GM12878 (cell line): ENCODE measurements around the gene MTHFD2.

Experiments
- RAD51 ChIP-seq: fragments of 450-650 bp; IDR thresholded peaks from 2 replicates; pipeline ENCODE4 v1.6.1; 2016; ENCODE audit warnings: moderate library complexity, mild to moderate bottlenecking, inconsistent platforms
- SMAD5 ChIP-seq: IDR thresholded peaks from 2 replicates; pipeline ENCODE4 v1.6.1; 2016; ENCODE audit warnings: antibody characterized with exemption, low read depth
- TF ChIP-seq, protein P1 (sequence below), 3 experiments: IDR thresholded peaks in 2 of 3; conservative IDR thresholded peaks in 1 of 3; 2 replicates each; pipeline ENCODE4 v1.5.1; 2011; ENCODE audit warnings: low read depth in 3 of 3, low read length in 3 of 3, mild to moderate bottlenecking in 3 of 3, control low read depth in 2 of 3, moderate library complexity in 2 of 3, inconsistent platforms in 1 of 3, mixed read lengths in 1 of 3; ENCODE audit not compliant: control insufficient read depth in 2 of 3, insufficient read depth in 1 of 3; ENCODE audit errors: extremely low read depth in 1 of 3

DNA sequence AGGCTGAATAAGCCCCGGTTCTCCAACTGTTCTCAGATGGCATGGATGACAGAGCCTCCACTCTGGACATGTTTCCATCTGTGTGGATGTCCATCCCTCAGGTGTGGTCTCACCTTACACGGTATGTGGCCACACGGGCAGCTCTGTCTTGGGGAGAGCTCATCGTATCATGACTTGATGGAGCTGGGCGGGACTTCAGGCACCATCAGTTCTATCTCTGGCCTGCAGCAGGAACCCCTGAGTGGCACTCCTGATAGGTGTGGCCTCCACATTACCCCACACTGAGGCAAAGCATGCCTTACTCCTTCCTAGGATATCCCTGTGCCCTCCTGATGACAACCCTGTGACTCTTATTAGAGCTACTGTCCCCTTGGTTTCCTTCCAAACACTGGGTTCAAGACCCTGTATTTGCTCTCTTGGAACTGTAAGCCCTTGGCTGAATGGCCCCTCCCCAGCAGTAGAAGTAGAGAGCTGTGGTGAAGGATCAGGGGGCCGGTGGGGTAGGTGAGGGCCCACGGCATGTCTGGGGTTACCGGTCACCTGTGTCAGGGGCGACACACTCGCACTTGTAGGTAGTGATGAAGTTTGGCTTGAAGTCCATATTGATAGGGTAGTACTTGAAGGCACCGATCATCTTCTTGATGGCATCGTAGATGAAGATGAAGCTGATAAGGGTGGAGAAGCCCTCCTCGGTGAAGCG is 48.2 kb downstream of the MTHFD2 start:
- TF ChIP-seq RAD51 (no peak), SMAD5 (no peak)
- TF ChIP-seq, protein P1, sequence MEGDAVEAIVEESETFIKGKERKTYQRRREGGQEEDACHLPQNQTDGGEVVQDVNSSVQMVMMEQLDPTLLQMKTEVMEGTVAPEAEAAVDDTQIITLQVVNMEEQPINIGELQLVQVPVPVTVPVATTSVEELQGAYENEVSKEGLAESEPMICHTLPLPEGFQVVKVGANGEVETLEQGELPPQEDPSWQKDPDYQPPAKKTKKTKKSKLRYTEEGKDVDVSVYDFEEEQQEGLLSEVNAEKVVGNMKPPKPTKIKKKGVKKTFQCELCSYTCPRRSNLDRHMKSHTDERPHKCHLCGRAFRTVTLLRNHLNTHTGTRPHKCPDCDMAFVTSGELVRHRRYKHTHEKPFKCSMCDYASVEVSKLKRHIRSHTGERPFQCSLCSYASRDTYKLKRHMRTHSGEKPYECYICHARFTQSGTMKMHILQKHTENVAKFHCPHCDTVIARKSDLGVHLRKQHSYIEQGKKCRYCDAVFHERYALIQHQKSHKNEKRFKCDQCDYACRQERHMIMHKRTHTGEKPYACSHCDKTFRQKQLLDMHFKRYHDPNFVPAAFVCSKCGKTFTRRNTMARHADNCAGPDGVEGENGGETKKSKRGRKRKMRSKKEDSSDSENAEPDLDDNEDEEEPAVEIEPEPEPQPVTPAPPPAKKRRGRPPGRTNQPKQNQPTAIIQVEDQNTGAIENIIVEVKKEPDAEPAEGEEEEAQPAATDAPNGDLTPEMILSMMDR (IDR thresholded peaks at IDR 0.05 in 2 of 3, conservative IDR thresholded peaks at IDR 0.05 in 1 of 3; ENCODE audit: control insufficient read depth in 2 of 3, extremely low read depth in 1 of 3, insufficient read depth in 1 of 3, low read depth in 3 of 3, low read length in 3 of 3), result no peak
